Spleen (tissue), 11 donors: ENCODE results near the gene NAALADL2. TPM values are rescaled to one million over a fixed set of nuclear protein-coding genes. Genes with fewer than 3 reads are reported as not detected.
"Not testable (repeated sequence)": the region's sequence is repeated elsewhere in the genome, so short reads cannot be mapped to it uniquely, and the experiment has no call there.

Experiments
- DNase-seq: peaks from one replicate; pipeline ENCODE4 v3.0.0-alpha.2; 2020
- H3K27ac ChIP-seq, 8 donors: fragments of 200-600 bp; sonication (generic) in 7 of 8; 1 replicate in 4 of 8; 2 replicates in 4 of 8; pipeline versions ENCODE4 v1.5.0 to v1.8.0; 2016 to 2021; ENCODE audit warnings: inconsistent platforms in 4 of 8, mild to moderate bottlenecking in 4 of 8, moderate library complexity in 1 of 8
- H3K27me3 ChIP-seq, 7 donors: fragments of 200-600 bp; sonication (generic) in 6 of 7; replicated peaks in 1 of 7; 1 replicate in 4 of 7; 2 replicates in 3 of 7; pipeline versions ENCODE4 v1.5.0 to v1.8.0; 2016 to 2021; ENCODE audit warnings: inconsistent platforms in 3 of 7, mild to moderate bottlenecking in 1 of 7
- H3K36me3 ChIP-seq, 6 donors: fragments of 200-600 bp; sonication (generic) in 5 of 6; 1 replicate in 4 of 6; 2 replicates in 2 of 6; pipeline versions ENCODE4 v1.5.0 to v1.8.0; 2016 to 2021; ENCODE audit warnings: inconsistent platforms in 2 of 6
- H3K4me1 ChIP-seq, 6 donors: fragments of 200-600 bp; sonication (generic) in 5 of 6; 1 replicate in 3 of 6; 2 replicates in 3 of 6; pipeline versions ENCODE4 v1.5.0 to v1.8.0; 2016 to 2021; ENCODE audit warnings: inconsistent platforms in 3 of 6
- H3K4me3 ChIP-seq, 8 donors: fragments of 200-600 bp; sonication (generic) in 7 of 8; 1 replicate in 4 of 8; 2 replicates in 4 of 8; pipeline versions ENCODE4 v1.5.0 to v1.8.0; 2016 to 2021; ENCODE audit warnings: inconsistent platforms in 4 of 8, mild to moderate bottlenecking in 4 of 8, moderate library complexity in 2 of 8
- H3K9me3 ChIP-seq, 8 donors: fragments of 200-600 bp; sonication (generic) in 7 of 8; 1 replicate in 4 of 8; 2 replicates in 4 of 8; pipeline versions ENCODE4 v1.5.0 to v1.8.0; 2016 to 2021; ENCODE audit warnings: inconsistent platforms in 4 of 8
- POLR2A ChIP-seq, 3 donors: fragments of 450-650 bp; IDR thresholded peaks; one replicate each; pipeline ENCODE4 v1.5.1; 2017; ENCODE audit warnings: antibody characterized with exemption in 3 of 3, mild to moderate bottlenecking in 1 of 3
- POLR2AphosphoS5 ChIP-seq, 3 donors: sonication (generic); formaldehyde crosslinking; IDR thresholded peaks; one replicate each; pipeline ENCODE4 v1.5.1; 2017; ENCODE audit warnings: antibody characterized with exemption in 3 of 3
- WGBS, 5 donors: extraction: QIAGEN DNeasy Blood & Tissue Kit in 3 of 5; methylation state at CpG; one replicate each; pipeline versions ENCODE4 v1.1.5 to v1.1.7; 2013 to 2018; 5-methylcytosine and 5-hydroxymethylcytosine counted together
- intact Hi-C: fragments of 100-400 bp; cut with DNase I; formaldehyde crosslinking; loops from one replicate; pipeline ENCODE4 v1.15.0; 2023; ENCODE audit warnings: low total_unique reads
- polyA plus RNA-seq, 3 donors: library from polyadenylated mRNA; stranded (reverse); fragments of 200-250 nt; gene quantifications; one replicate each; pipeline ENCODE4 v1.2.1, GENCODE V29; 2013
- total RNA-seq, 7 donors: library from RNA; depleted of rRNA in 3 of 7; stranded (reverse); fragments of >200 nt in 3 of 7; fragmentation: NEBNext Ultra II Directional in 4 of 7; extraction: Animal tissue kit (Norgen Biotek cat#: 25700) in 4 of 7; gene quantifications; one replicate each; pipeline versions ENCODE4 v1.1.0 to v1.2.1, GENCODE V29; 2016 to 2021
- TF ChIP-seq, protein P1 (sequence below), 11 experiments: fragments of 200-600 bp in 7 of 11; fragments of 450-650 bp in 4 of 11; sonication (generic) in 4 of 11; IDR thresholded peaks in 8 of 11; conservative IDR thresholded peaks in 3 of 11; 1 replicate in 7 of 11; 2 replicates in 4 of 11; pipeline versions ENCODE4 v1.4.0 to v1.8.0; 2016 to 2021; ENCODE audit warnings: antibody characterized with exemption in 11 of 11, inconsistent platforms in 4 of 11, mild to moderate bottlenecking in 1 of 11
- donor health status: healthy with polysubstance abuse.
- donor health status: DM: no; HTN: no; CAD: no; lungs with moderate emphysema.
- donor health status: DM: no; HTN: no; CAD: no.
- donor health status: Bipolar disorder and iron deficiency.
- donor health status: healthy.
- donor health status: DM: no; HTN: no; CAD: no.
- donor health status: DM: yes; HTN: yes; CAD: no.

NAALADL2 gene
- total and polyA plus RNA-seq, 10 donors = 0.09 to 14.4 (median 6.4) TPM

DNA sequence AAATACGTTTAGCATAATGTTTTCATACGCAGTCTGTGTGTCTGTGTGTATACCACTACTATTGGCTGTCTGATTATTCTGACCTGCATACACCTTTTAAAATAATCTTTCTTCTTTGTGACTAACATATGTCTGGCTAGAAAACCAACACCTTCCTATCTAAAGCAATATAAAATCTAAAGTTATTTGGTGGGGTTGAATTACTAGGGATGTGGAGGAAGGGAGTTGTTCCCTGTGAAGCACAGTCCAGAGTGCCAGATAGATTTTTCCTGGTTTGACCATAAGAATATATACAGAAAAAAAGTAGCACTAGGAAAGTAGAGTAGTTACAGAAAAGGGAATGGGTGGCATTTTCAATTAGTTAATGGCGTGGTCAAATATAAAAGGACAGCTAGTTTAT, 918.8 kb downstream of the NAALADL2 start:
- intact Hi-C loops = no loop called here
- Histone ChIP-seq H3K36me3 (no peaks in the 10 kb centered on the region), H3K27ac (no peak overlapping the region), H3K27me3 (no peaks in the 10 kb centered on the region), H3K9me3 (no peaks in the 10 kb centered on the region), H3K4me1 (no peaks in the 10 kb centered on the region), H3K4me3 (no peak overlapping the region)
- WGBS, 5 donors = 83 to 93% (median 83%) methylated on average over 3 of the region's 3 CpGs
- TF ChIP-seq, protein P1, sequence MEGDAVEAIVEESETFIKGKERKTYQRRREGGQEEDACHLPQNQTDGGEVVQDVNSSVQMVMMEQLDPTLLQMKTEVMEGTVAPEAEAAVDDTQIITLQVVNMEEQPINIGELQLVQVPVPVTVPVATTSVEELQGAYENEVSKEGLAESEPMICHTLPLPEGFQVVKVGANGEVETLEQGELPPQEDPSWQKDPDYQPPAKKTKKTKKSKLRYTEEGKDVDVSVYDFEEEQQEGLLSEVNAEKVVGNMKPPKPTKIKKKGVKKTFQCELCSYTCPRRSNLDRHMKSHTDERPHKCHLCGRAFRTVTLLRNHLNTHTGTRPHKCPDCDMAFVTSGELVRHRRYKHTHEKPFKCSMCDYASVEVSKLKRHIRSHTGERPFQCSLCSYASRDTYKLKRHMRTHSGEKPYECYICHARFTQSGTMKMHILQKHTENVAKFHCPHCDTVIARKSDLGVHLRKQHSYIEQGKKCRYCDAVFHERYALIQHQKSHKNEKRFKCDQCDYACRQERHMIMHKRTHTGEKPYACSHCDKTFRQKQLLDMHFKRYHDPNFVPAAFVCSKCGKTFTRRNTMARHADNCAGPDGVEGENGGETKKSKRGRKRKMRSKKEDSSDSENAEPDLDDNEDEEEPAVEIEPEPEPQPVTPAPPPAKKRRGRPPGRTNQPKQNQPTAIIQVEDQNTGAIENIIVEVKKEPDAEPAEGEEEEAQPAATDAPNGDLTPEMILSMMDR (IDR thresholded peaks at IDR 0.05 in 8 of 11, conservative IDR thresholded peaks at IDR 0.05 in 3 of 11) = no peak
- TF ChIP-seq POLR2AphosphoS5 (IDR thresholded peaks at IDR 0.05) (no peak), POLR2A (IDR thresholded peaks at IDR 0.05) (no peak)
- DNase-seq = no peak

- H3K4me3 ChIP-seq = no peak overlapping the region
- 47 to 71% (median 61%) methylated on average over 1 of the region's 1 CpG for WGBS, 5 donors
- intact Hi-C loops = no loop called here
- H3K27me3 ChIP-seq = no peaks in the 10 kb centered on the region
- no peak overlapping the region for H3K27ac ChIP-seq
- TF ChIP-seq, protein P1 (IDR thresholded peaks at IDR 0.05 in 8 of 11, conservative IDR thresholded peaks at IDR 0.05 in 3 of 11) = no peak
- no peak for TF ChIP-seq POLR2AphosphoS5 (IDR thresholded peaks at IDR 0.05)
- TF ChIP-seq POLR2A (IDR thresholded peaks at IDR 0.05) = no peak
- no peaks in the 10 kb centered on the region for H3K4me1 ChIP-seq
- no peaks in the 10 kb centered on the region for H3K9me3 ChIP-seq
- no peak for DNase-seq
- H3K36me3 ChIP-seq = no peaks in the 10 kb centered on the region
Observed at GRCh38 chr3:175778994-175779393, 919.9 kb downstream of the NAALADL2 start.

- intact Hi-C loops, H3K4me3 ChIP-seq, H3K27me3 ChIP-seq, DNase-seq, H3K36me3 ChIP-seq, H3K9me3 ChIP-seq, H3K4me1 ChIP-seq, H3K27ac ChIP-seq: not testable (repeated sequence)
- 75 to 93% (median 85%) methylated on average over 5 to 16 of the region's 16 CpGs; no CpG with 5 or more reads in 1 of the 5 donors for WGBS, 5 donors
Observed at GRCh38 chr3:175787109-175787508, 928.0 kb downstream of the NAALADL2 start.

- Histone ChIP-seq H3K4me1 (no peaks in the 10 kb centered on the region), H3K9me3 (peaks cover 0 to 4% (median 0%) of the 10 kb centered on the region in 8 donors), H3K36me3 (no peaks in the 10 kb centered on the region), H3K27ac (no peak overlapping the region), H3K27me3 (no peaks in the 10 kb centered on the region), H3K4me3 (no peak overlapping the region)
- intact Hi-C loops = no loop called here
- TF ChIP-seq POLR2A (IDR thresholded peaks at IDR 0.05) (no peak), POLR2AphosphoS5 (IDR thresholded peaks at IDR 0.05) (no peak)
- TF ChIP-seq, protein P1 (IDR thresholded peaks at IDR 0.05 in 8 of 11, conservative IDR thresholded peaks at IDR 0.05 in 3 of 11) = no peak
- DNase-seq = no peak
Observed at GRCh38 chr3:175792245-175792644, 933.1 kb downstream of the NAALADL2 start.

GRCh38 chr3:175798326-175798725, 939.2 kb downstream of the NAALADL2 start:
- no peaks in the 10 kb centered on the region for H3K9me3 ChIP-seq
- H3K27me3 ChIP-seq = no peaks in the 10 kb centered on the region
- H3K4me1 ChIP-seq = no peaks in the 10 kb centered on the region
- H3K4me3 ChIP-seq = no peak overlapping the region
- intact Hi-C loops = no loop called here
- H3K27ac ChIP-seq = no peak overlapping the region
- TF ChIP-seq POLR2A (IDR thresholded peaks at IDR 0.05) (no peak), POLR2AphosphoS5 (IDR thresholded peaks at IDR 0.05) (no peak)
- TF ChIP-seq, protein P1 (IDR thresholded peaks at IDR 0.05 in 8 of 11, conservative IDR thresholded peaks at IDR 0.05 in 3 of 11) = no peak
- no peaks in the 10 kb centered on the region for H3K36me3 ChIP-seq
- DNase-seq = no peak
